GDM1 (cell line): ENCODE results near the gene NTN5.
A peak's percentile ranks its signal among the peaks of the same experiment; 100 is the strongest.
"Not testable (repeated sequence)": the region's sequence is repeated elsewhere in the genome, so short reads cannot be mapped to it uniquely, and the experiment has no call there.

Source experiments
- DNase-seq: peaks from one replicate; lab custom pipeline; 2025; lab: John Stamatoyannopoulos, UW

The NTN5 gene

GRCh38 chr19:48644355-48644754 lies 28.5 kb downstream of the NTN5 start:
- DNase-seq = no peak

GRCh38 chr19:48642862-48643261 lies 30.0 kb downstream of the NTN5 start:
- DNase-seq = no peak

GRCh38 chr19:48641850-48642249 lies 31.0 kb downstream of the NTN5 start:
- DNase-seq = no peak

GRCh38 chr19:48639483-48640375 lies 33.1 kb downstream of the NTN5 start:
- no peak for DNase-seq

- DNase-seq = no peak
Observed at GRCh38 chr19:48638831-48639381, 33.9 kb downstream of the NTN5 start.

- peak; percentile 86 for DNase-seq
Observed at GRCh38 chr19:48637948-48638830, 34.6 kb downstream of the NTN5 start.

- DNase-seq = peak; percentile 100
Observed at GRCh38 chr19:48637449-48637947, 35.3 kb downstream of the NTN5 start.

GRCh38 chr19:48636859-48637448 lies 35.9 kb downstream of the NTN5 start, which contains the start of gene DBP:
Gene DBP (minus strand): TSS chr19:48637379. CDS start chr19:48636994, 385 bp downstream.
- DNase-seq = peak; percentile 52

GRCh38 chr19:48635966-48636858 lies 36.6 kb downstream of the NTN5 start:
- DNase-seq = no peak

GRCh38 chr19:48635263-48635965 lies 37.4 kb downstream of the NTN5 start:
- DNase-seq = peak; percentile 59

GRCh38 chr19:48634424-48635262 lies 38.2 kb downstream of the NTN5 start:
- peak; percentile 95 for DNase-seq

- DNase-seq = no peak
Observed at GRCh38 chr19:48634036-48634342, 38.8 kb downstream of the NTN5 start.

GRCh38 chr19:48633148-48634035 lies 39.4 kb downstream of the NTN5 start:
- DNase-seq = no peak

- DNase-seq = no peak
Observed at GRCh38 chr19:48632692-48633147, 40.1 kb downstream of the NTN5 start.

- DNase-seq = not testable (repeated sequence)
Observed at GRCh38 chr19:48632286-48632685, 40.5 kb downstream of the NTN5 start.

- DNase-seq = no peak
Observed at GRCh38 chr19:48631225-48631624, 41.6 kb downstream of the NTN5 start.

- DNase-seq = no peak
Observed at GRCh38 chr19:48630296-48631063, 42.3 kb downstream of the NTN5 start.
